ENCODE results near the gene RPL13. TPM values are rescaled to one million over a fixed set of nuclear protein-coding genes. Genes with fewer than 3 reads are reported as not detected.

The RPL13 gene
- total and polyA plus RNA-seq, 4 donors: 1,505 to 6,820 (median 3,018) TPM

DNA sequence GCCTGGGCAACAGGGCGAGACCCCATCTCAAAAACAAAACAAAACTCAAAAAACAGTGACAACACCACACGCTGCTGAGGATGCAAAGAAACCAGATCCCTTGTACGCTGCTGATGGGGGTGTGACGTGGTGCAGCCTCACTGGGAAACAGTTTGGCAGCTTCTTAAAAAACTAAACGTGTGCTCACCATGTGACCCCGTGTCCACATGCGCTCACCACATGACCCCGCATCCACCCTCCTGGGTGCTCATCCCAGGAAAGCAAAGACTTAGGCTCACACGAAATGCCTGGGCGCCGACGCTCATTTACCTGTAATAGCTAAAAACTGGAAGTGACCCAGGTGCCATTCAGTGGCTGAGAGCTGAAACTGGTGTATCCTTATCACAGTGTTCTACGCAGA lies 19.9 kb upstream of the RPL13 start:
- WGBS, 2 donors: 89% methylated on average over 13 of the region's 13 CpGs
- ATAC-seq (ENCODE audit: low FRiP score) (no peak), DNase-seq (no peak)
- intact Hi-C loops (cut with DNase I): no loop called here
- Histone ChIP-seq H3K27ac (ENCODE audit: low read depth in 1 of 2, low read length in 2 of 2) (no peak overlapping the region), H3K27me3 (ENCODE audit: control insufficient read depth in 1 of 2, insufficient read depth in 2 of 2, low read length in 1 of 2) (no peaks in the 10 kb centered on the region), H3K4me1 (ENCODE audit: control insufficient read depth in 1 of 2, insufficient read depth in 2 of 2, low read length in 2 of 2) (no peaks in the 10 kb centered on the region), H3K36me3 (ENCODE audit: control insufficient read depth in 1 of 2, insufficient read depth in 2 of 2, low read length in 1 of 2) (peaks cover 0 to 1% of the 10 kb centered on the region in 2 donors), H3K4me3 (ENCODE audit: low read length in 2 of 2) (no peak overlapping the region), H3K9me3 (ENCODE audit: control insufficient read depth, low read length) (no peaks in the 10 kb centered on the region)

DNA sequence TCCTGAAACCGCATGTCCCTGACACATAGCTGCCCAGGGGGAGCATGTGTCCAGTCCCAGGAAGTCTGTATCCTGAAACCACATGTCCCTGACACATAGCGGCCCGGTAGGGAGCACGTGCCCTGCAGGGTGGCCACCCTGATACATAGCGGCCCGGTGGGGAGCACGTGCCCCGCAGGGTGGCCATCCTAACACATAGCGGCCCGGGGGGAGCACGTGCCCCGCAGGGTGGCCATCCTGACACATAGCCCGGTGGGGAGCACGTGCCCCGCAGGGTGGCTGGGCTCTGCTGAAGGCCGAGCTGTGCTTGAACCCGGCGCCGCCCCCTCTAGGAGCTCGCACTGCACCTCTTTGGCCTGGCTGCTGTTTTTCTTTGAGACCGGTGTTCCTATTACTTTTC lies 18.7 kb upstream of the RPL13 start:
- ATAC-seq (ENCODE audit: low FRiP score) (no peak), DNase-seq (no peak)
- no peaks in the 10 kb centered on the region for H3K4me1 ChIP-seq (ENCODE audit: control insufficient read depth in 1 of 2, insufficient read depth in 2 of 2, low read length in 2 of 2)
- no peaks in the 10 kb centered on the region for H3K27me3 ChIP-seq (ENCODE audit: control insufficient read depth in 1 of 2, insufficient read depth in 2 of 2, low read length in 1 of 2)
- no peak overlapping the region for H3K4me3 ChIP-seq (ENCODE audit: low read length in 2 of 2)
- H3K27ac ChIP-seq (ENCODE audit: low read depth in 1 of 2, low read length in 2 of 2): no peak overlapping the region
- WGBS, 2 donors: 85 to 90% methylated on average over 21 of the region's 21 CpGs
- peaks cover 0 to 3% of the 10 kb centered on the region in 2 donors for H3K36me3 ChIP-seq (ENCODE audit: control insufficient read depth in 1 of 2, insufficient read depth in 2 of 2, low read length in 1 of 2)
- H3K9me3 ChIP-seq (ENCODE audit: control insufficient read depth, low read length): no peaks in the 10 kb centered on the region
- intact Hi-C loops (cut with DNase I): no loop called here

DNA sequence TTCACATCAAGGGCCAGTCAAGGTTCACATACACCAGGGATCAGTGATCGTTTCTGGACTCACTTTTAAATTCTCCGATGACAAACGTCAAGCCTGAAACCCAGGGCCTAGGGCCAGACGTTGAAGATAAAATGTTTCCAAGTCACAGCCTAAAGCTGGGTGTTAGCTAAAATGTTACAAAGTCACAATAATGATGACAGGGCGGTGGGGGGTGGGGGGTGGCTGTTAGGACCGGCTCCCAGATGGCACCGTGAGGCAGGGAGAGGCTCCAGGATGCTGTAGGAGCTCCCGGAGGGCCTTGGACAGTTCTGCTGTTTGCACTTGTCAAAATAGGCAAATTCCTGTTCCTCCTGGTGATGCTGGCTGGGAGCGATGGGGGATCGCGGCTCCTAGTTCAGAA lies 16.4 kb upstream of the RPL13 start:
- Histone ChIP-seq H3K4me1 (ENCODE audit: control insufficient read depth in 1 of 2, insufficient read depth in 2 of 2, low read length in 2 of 2) (no peaks in the 10 kb centered on the region), H3K27me3 (ENCODE audit: control insufficient read depth in 1 of 2, insufficient read depth in 2 of 2, low read length in 1 of 2) (no peaks in the 10 kb centered on the region), H3K9me3 (ENCODE audit: control insufficient read depth, low read length) (no peaks in the 10 kb centered on the region), H3K36me3 (ENCODE audit: control insufficient read depth in 1 of 2, insufficient read depth in 2 of 2, low read length in 1 of 2) (peaks cover 0 to 5% of the 10 kb centered on the region in 2 donors), H3K4me3 (ENCODE audit: low read length in 2 of 2) (no peak overlapping the region), H3K27ac (ENCODE audit: low read depth in 1 of 2, low read length in 2 of 2) (no peak overlapping the region)
- ATAC-seq (ENCODE audit: low FRiP score) (no peak), DNase-seq (no peak)
- intact Hi-C loops (cut with DNase I): no loop called here
- WGBS, 2 donors: 84 to 88% methylated on average over 11 of the region's 11 CpGs

DNA sequence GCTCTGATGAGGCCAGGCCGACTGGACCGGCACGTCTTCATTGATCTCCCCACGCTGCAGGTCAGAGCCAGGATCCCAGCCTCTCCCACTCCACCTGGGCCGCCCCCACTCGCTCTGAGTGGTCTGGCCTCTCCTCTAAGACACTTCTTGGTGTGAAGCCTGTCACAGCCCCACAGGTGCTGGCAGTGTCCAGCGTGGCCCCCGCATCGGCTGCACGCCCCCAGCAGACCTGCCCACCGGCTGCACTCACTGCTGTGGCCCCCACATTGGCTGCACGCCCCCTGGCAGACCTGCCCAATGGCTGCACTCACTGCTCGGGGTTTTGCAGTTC lies 15.8 kb upstream of the RPL13 start:
- H3K27ac ChIP-seq (ENCODE audit: low read depth in 1 of 2, low read length in 2 of 2): no peak overlapping the region
- intact Hi-C loops (cut with DNase I): no loop called here
- WGBS, 2 donors: 86 to 87% methylated on average over 13 of the region's 13 CpGs
- no peaks in the 10 kb centered on the region for H3K9me3 ChIP-seq (ENCODE audit: control insufficient read depth, low read length)
- H3K27me3 ChIP-seq (ENCODE audit: control insufficient read depth in 1 of 2, insufficient read depth in 2 of 2, low read length in 1 of 2): no peaks in the 10 kb centered on the region
- peaks cover 0 to 5% of the 10 kb centered on the region in 2 donors for H3K36me3 ChIP-seq (ENCODE audit: control insufficient read depth in 1 of 2, insufficient read depth in 2 of 2, low read length in 1 of 2)
- no peaks in the 10 kb centered on the region for H3K4me1 ChIP-seq (ENCODE audit: control insufficient read depth in 1 of 2, insufficient read depth in 2 of 2, low read length in 2 of 2)
- ATAC-seq (ENCODE audit: low FRiP score) (no peak), DNase-seq (no peak)
- H3K4me3 ChIP-seq (ENCODE audit: low read length in 2 of 2): no peak overlapping the region

DNA sequence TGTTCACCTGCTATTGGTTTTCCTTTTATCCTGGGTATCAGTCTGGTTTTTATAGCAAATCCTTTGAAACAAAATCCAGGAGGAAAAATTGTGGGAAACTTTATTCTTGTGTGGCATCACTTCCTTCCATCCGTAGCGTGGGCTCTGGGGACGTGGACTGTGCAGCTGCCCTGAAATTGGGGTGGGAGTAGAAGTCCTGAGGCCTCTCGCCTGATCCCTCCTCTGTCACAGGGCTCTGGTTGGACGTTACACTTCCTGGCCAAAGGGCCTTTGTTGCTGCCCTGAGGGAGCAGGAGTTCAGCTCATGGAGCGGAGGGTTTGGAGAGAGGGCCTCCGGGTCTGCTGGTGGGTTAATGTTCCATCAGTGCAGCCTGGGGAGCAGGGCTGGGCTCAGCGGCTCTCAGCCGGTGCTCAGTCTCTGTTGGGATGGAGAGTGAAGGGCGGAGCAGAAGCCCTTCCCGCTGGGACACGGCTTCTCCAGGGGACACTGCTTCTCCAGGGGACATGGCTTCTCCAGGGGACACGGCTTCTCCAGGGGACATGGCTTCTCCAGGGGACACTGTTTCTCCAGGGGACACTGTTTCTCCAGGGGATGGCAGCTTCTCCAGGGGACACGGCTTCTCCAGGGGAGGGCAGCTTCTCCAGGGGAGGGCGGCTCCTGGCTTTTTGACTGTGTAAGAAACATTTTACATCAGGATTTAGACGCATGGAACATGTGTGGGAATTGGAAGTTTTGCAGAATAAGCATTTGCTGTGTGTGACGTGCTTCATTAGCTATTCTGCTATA lies 15.2 kb upstream of the RPL13 start:
- DNase-seq: no peak
- no peak overlapping the region for H3K4me3 ChIP-seq (ENCODE audit: low read length in 2 of 2)
- H3K9me3 ChIP-seq (ENCODE audit: control insufficient read depth, low read length): no peaks in the 10 kb centered on the region
- H3K4me1 ChIP-seq (ENCODE audit: control insufficient read depth in 1 of 2, insufficient read depth in 2 of 2, low read length in 2 of 2): no peaks in the 10 kb centered on the region
- H3K36me3 ChIP-seq (ENCODE audit: control insufficient read depth in 1 of 2, insufficient read depth in 2 of 2, low read length in 1 of 2): peaks cover 0 to 5% of the 10 kb centered on the region in 2 donors
- no peak for ATAC-seq (ENCODE audit: low FRiP score)
- H3K27me3 ChIP-seq (ENCODE audit: control insufficient read depth in 1 of 2, insufficient read depth in 2 of 2, low read length in 1 of 2): no peaks in the 10 kb centered on the region
- intact Hi-C loops (cut with DNase I): no loop called here
- no peak overlapping the region for H3K27ac ChIP-seq (ENCODE audit: low read depth in 1 of 2, low read length in 2 of 2)
- 87 to 93% methylated on average over 17 of the region's 17 CpGs for WGBS, 2 donors

DNA sequence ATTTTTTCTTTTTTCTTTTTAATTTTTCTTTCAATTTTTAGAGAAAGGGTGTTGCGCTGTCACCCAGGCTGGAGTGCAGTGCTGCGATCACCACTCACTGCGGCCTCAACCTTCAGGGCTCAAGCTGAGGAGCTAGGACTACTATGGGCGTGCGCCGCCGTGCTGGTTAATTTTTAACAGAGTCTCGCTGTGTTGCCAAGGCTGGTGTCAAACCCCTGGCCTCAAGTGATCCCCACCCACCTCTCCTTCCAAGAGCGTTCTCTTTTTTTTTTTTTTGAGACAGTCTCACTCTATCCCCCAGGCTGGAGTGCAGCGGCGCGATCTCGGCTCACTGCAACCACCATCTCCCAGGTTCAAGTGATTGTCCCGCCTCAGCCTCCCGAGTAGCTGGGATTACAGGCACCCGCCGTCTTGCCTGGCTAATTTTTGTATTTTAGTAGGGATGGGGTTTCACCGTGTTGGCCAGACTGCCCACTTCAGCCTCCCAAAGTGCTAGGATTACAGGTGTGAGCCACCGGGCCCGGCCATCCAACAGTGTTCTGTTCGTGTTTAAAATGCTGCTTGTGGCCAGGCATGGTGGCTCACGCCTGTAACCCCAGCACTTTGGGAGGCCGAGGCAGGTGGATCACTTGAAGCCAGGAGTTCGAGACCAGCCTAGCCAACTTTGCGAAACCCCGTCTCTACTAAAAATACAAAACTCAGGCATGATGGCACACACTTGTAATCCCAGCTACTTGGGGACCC lies 14.5 kb upstream of the RPL13 start:
- intact Hi-C loops (cut with DNase I): no loop called here
- Histone ChIP-seq H3K27me3 (ENCODE audit: control insufficient read depth in 1 of 2, insufficient read depth in 2 of 2, low read length in 1 of 2) (no peaks in the 10 kb centered on the region), H3K4me1 (ENCODE audit: control insufficient read depth in 1 of 2, insufficient read depth in 2 of 2, low read length in 2 of 2) (no peaks in the 10 kb centered on the region), H3K4me3 (ENCODE audit: low read length in 2 of 2) (no peak overlapping the region), H3K27ac (ENCODE audit: low read depth in 1 of 2, low read length in 2 of 2) (no peak overlapping the region), H3K36me3 (ENCODE audit: control insufficient read depth in 1 of 2, insufficient read depth in 2 of 2, low read length in 1 of 2) (peaks cover 0 to 5% of the 10 kb centered on the region in 2 donors), H3K9me3 (ENCODE audit: control insufficient read depth, low read length) (no peaks in the 10 kb centered on the region)
- DNase-seq: no peak
- no peak for ATAC-seq (ENCODE audit: low FRiP score)
- 92 to 96% methylated on average over 25 to 26 of the region's 26 CpGs for WGBS, 2 donors

DNA sequence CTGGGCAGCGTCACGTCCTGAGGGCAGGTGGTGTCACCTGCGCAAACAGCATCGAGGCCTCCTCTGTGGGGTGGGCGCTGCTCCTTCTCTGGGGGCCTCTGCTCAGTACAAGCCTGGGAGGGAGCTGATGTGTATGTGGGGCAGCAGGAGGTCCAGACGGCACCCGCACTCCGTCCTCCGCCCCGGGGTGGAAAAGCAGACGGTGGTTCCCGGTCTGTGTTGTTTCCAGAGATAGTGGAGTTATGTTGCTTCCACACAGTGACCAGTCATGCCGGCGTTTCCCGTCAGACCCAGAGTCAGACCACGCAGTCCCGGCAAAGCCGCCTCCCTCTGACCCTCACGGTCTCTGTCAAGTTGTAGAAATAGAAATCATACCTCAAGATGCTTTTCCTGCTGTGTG lies 13.7 kb upstream of the RPL13 start:
- H3K36me3 ChIP-seq (ENCODE audit: control insufficient read depth in 1 of 2, insufficient read depth in 2 of 2, low read length in 1 of 2): peaks cover 0 to 7% of the 10 kb centered on the region in 2 donors
- ATAC-seq (ENCODE audit: low FRiP score) (no peak), DNase-seq (no peak)
- intact Hi-C loops (cut with DNase I): no loop called here
- H3K27ac ChIP-seq (ENCODE audit: low read depth in 1 of 2, low read length in 2 of 2): no peak overlapping the region
- H3K27me3 ChIP-seq (ENCODE audit: control insufficient read depth in 1 of 2, insufficient read depth in 2 of 2, low read length in 1 of 2): no peaks in the 10 kb centered on the region
- no peaks in the 10 kb centered on the region for H3K9me3 ChIP-seq (ENCODE audit: control insufficient read depth, low read length)
- H3K4me3 ChIP-seq (ENCODE audit: low read length in 2 of 2): no peak overlapping the region
- no peaks in the 10 kb centered on the region for H3K4me1 ChIP-seq (ENCODE audit: control insufficient read depth in 1 of 2, insufficient read depth in 2 of 2, low read length in 2 of 2)
- WGBS, 2 donors: 88 to 89% methylated on average over 19 of the region's 19 CpGs

DNA sequence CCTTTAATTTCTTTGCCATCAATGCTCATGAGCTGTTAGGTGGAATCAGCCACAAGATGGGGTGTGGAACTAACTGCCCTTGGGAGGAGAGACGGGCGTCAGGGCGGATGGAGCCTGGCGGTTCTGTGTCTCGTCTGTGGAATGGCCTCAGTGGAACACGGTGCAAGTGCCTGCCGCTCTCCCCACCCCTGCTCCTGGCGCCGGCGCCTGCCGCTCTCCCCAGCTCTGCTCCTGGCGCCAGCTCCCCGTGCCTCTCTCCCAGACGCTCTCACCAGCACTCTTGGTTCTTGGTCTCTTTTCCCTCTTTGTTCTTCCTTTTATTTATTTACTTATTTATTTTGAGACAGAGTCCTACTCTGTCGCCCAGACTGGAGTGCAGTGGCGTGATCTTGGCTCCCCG lies 13.2 kb upstream of the RPL13 start:
- intact Hi-C loops (cut with DNase I): no loop called here
- H3K4me3 ChIP-seq (ENCODE audit: low read length in 2 of 2): no peak overlapping the region
- ATAC-seq (ENCODE audit: low FRiP score): no peak
- H3K27me3 ChIP-seq (ENCODE audit: control insufficient read depth in 1 of 2, insufficient read depth in 2 of 2, low read length in 1 of 2): no peaks in the 10 kb centered on the region
- 94% methylated on average over 17 of the region's 17 CpGs for WGBS, 2 donors
- no peaks in the 10 kb centered on the region for H3K9me3 ChIP-seq (ENCODE audit: control insufficient read depth, low read length)
- peaks cover 0 to 7% of the 10 kb centered on the region in 2 donors for H3K36me3 ChIP-seq (ENCODE audit: control insufficient read depth in 1 of 2, insufficient read depth in 2 of 2, low read length in 1 of 2)
- no peak overlapping the region for H3K27ac ChIP-seq (ENCODE audit: low read depth in 1 of 2, low read length in 2 of 2)
- DNase-seq: no peak
- no peaks in the 10 kb centered on the region for H3K4me1 ChIP-seq (ENCODE audit: control insufficient read depth in 1 of 2, insufficient read depth in 2 of 2, low read length in 2 of 2)

DNA sequence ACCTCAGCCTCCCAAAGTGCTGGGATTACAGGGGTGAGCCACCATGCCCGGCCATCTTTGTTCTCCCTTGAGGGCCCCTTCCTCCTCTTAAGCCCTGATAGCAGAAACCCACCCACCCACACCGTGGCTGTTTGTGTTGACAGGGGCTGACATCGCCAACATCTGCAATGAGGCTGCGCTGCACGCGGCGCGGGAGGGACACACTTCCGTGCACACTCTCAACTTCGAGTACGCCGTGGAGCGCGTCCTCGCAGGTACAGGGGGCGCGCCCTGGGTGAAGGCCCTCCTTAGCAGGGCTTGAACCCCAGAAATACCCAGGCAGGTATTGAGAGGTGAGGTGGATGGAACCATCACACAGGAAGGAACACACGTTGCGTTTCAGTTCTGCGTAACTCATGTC lies 12.6 kb upstream of the RPL13 start:
- Histone ChIP-seq H3K9me3 (ENCODE audit: control insufficient read depth, low read length) (no peaks in the 10 kb centered on the region), H3K27ac (ENCODE audit: low read depth in 1 of 2, low read length in 2 of 2) (no peak overlapping the region), H3K4me3 (ENCODE audit: low read length in 2 of 2) (no peak overlapping the region), H3K27me3 (ENCODE audit: control insufficient read depth in 1 of 2, insufficient read depth in 2 of 2, low read length in 1 of 2) (no peaks in the 10 kb centered on the region), H3K4me1 (ENCODE audit: control insufficient read depth in 1 of 2, insufficient read depth in 2 of 2, low read length in 2 of 2) (no peaks in the 10 kb centered on the region), H3K36me3 (ENCODE audit: control insufficient read depth in 1 of 2, insufficient read depth in 2 of 2, low read length in 1 of 2) (peaks cover 0 to 7% of the 10 kb centered on the region in 2 donors)
- no peak for DNase-seq
- no peak for ATAC-seq (ENCODE audit: low FRiP score)
- intact Hi-C loops (cut with DNase I): no loop called here
- WGBS, 2 donors: 93 to 96% methylated on average over 20 of the region's 20 CpGs

All from aorta (tissue), 5 donors.